ENCODE results near the gene HSD11B1.

DNA sequence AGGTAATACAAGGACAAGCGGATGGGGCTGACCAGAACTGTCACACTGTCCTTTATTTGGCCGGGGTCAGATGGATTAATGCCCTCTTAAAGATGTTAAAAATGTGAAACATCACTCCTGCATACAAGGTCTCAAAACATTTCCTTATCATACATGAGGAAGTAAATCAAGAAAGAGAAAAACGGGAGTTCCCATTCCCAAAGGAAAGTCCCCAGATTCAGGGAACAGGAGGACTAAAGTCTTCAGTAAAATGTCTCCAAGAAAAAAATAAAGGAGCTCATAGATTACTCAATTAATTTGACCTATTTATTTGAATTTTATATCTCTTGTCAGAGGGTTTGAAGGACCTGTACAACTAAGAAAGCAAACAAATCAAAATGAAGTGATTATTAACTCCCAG is 13.4 kb upstream of the HSD11B1 start:
- no peak for TF ChIP-seq EZH2 (IDR thresholded peaks at IDR 0.05)
- TF ChIP-seq POLR2AphosphoS5 (IDR thresholded peaks at IDR 0.05; ENCODE audit: borderline replicate concordance, low read depth, low read length), result no peak
- no peak for TF ChIP-seq FOXP2 (optimal IDR thresholded peaks at IDR 0.05; ENCODE audit: control extremely low read depth, extremely low read length, insufficient read depth)

All from SK-N-MC (cell line).